GM12891 (cell line): ENCODE data around the gene FAM174C.

ENCODE experiments used
- DNase-seq: peaks from one replicate; pipeline ENCODE4 v3.0.0; 2011; ENCODE audit warnings: low spot score; ENCODE audit not compliant: insufficient read length
- FAIRE-seq: peaks from 2 replicates; lab custom pipeline; 2011; peaks lifted over from hg19 to GRCh38; lab: Jason Lieb, UNC
- PAX5 ChIP-seq: IDR thresholded peaks from 2 replicates; pipeline ENCODE4 v1.6.1; 2011; ENCODE audit warnings: low read length, moderate library complexity, mild to moderate bottlenecking; ENCODE audit not compliant: insufficient read depth, severe bottlenecking
- POLR2A ChIP-seq: IDR thresholded peaks from 2 replicates; pipeline ENCODE4 v1.6.1; 2011; ENCODE audit warnings: low read depth, low read length, control low read depth
- POLR2AphosphoS5 ChIP-seq: IDR thresholded peaks from 2 replicates; pipeline ENCODE4 v1.6.1; 2011; ENCODE audit warnings: low read depth, low read length, control low read depth
- POU2F2 ChIP-seq: IDR thresholded peaks from 2 replicates; pipeline ENCODE4 v1.6.1; 2011; ENCODE audit warnings: low read depth, mild to moderate bottlenecking, control low read depth, low read length, moderate library complexity
- SPI1 ChIP-seq: IDR thresholded peaks from 2 replicates; pipeline ENCODE4 v1.6.1; 2011; ENCODE audit warnings: low read depth, low read length, control low read depth
- TAF1 ChIP-seq: IDR thresholded peaks from 2 replicates; pipeline ENCODE4 v1.6.1; 2011; ENCODE audit warnings: low read depth, low read length, control low read depth

Gene FAM174C

GRCh38 chr19:1274081-1274851 is 1.1 kb upstream of the FAM174C start:
- no peak for TF ChIP-seq TAF1
- TF ChIP-seq POU2F2, result 0 out of 2 replicates have a peak, but pooled peaks have one; percentile 22
- TF ChIP-seq POLR2AphosphoS5, result no peak
- TF ChIP-seq POLR2A, result peak; percentile 47; the same call in 1 of the 2 replicates
- no peak for TF ChIP-seq PAX5
- no peak for TF ChIP-seq SPI1
- FAIRE-seq (no peak), DNase-seq (no peak)

- FAIRE-seq, result no peak
- DNase-seq, result no peak
- no peak for TF ChIP-seq SPI1
- no peak for TF ChIP-seq PAX5
- peak; percentile 25 for TF ChIP-seq POLR2A
These were observed 474 bp upstream of the FAM174C start for GRCh38 chr19:1274852-1275259.

GRCh38 chr19:1275976-1276627 is 772 bp downstream of the FAM174C start:
- TF ChIP-seq TAF1 (no peak), POLR2AphosphoS5 (0 out of 2 replicates have a peak, but pooled peaks have one; percentile 8)
- FAIRE-seq, result peak; percentile 20
- no peak for DNase-seq

DNA sequence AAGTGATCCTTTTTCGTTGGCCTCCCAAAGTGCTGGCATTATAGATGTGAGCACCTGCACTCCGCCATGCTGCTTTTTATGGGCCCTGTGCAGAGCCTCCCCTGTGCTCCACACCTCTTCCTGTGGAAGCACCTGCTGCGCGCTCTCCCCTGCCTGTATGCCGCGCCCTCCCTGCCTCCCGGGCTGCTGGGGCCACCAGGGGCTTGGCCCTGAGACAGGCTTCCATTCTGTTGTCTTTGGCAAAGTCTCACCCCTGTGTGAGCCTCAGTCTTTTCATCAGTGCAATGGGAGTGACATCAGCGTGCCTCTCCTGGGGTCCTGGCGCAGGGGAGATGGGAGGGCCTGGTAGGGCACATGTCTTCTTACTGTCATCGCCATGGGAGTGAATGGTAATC is 1.3 kb downstream of the FAM174C start:
- no peak for DNase-seq
- FAIRE-seq, result peak; percentile 70
- no peak for TF ChIP-seq TAF1
- TF ChIP-seq PAX5, result no peak
- TF ChIP-seq POU2F2, result no peak
- TF ChIP-seq POLR2AphosphoS5, result no peak
- TF ChIP-seq POLR2A, result no peak

GRCh38 chr19:1277061-1277460 is 1.7 kb downstream of the FAM174C start:
- no peak for DNase-seq
- TF ChIP-seq SPI1 (no peak), POLR2A (no peak), PAX5 (no peak), POLR2AphosphoS5 (no peak), POU2F2 (no peak), TAF1 (no peak)
- peak; percentile 31 for FAIRE-seq

GRCh38 chr19:1278074-1278473 is 2.7 kb downstream of the FAM174C start:
- no peak for FAIRE-seq
- DNase-seq, result no peak
- TF ChIP-seq POLR2AphosphoS5 (no peak), TAF1 (no peak), POU2F2 (no peak), POLR2A (no peak), SPI1 (no peak), PAX5 (no peak)

DNA sequence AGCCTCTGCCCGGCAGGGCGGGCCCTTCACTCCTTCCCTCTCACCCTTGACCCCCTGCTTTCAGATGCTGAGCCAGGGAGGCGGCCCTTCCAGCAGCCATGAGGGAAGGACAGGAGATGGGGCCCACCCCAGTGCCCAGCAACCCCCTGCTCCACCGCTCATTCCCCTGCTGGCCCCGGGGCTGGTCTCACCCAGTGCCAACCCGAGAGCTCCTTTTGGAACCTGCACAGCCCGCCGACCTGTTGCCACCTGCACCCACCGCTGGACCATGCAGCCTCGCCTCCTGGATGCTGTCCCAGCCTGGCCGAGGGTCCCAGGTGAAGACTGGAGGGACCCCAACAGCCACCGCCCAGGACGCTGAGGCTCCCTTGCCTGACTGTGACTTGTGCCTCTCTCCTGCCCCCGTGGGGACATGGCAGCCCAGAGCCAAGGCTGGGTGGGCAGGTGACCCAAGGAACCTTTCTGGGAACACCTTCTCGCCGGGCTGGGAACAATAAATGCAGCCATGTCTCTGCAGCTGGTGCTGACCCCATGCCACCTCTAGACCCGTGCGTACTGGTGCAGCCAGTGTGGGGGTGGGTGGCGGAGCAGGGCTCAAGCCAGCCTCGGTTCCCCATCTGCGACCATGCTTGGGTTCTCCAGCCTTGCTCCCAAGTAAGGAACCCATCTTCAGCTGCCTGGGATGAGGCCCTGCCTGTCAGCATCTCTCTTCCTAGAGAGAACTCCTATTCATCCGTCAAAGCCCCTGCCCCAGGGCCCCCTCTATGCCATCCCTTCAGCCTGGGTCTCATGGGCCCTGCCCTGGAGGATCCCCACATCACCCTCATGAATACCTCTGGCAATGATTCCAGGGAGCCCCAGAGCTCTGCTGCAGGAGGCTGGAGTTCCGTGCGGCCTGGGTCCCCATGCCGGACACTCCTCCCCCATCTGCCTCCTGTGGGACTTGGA is 3.7 kb downstream of the FAM174C start:
- DNase-seq (no peak), FAIRE-seq (peak; percentile 43)
- TF ChIP-seq TAF1, result no peak
- no peak for TF ChIP-seq SPI1
- TF ChIP-seq PAX5, result no peak
- no peak for TF ChIP-seq POLR2AphosphoS5
- no peak for TF ChIP-seq POU2F2
- TF ChIP-seq POLR2A, result no peak

DNA sequence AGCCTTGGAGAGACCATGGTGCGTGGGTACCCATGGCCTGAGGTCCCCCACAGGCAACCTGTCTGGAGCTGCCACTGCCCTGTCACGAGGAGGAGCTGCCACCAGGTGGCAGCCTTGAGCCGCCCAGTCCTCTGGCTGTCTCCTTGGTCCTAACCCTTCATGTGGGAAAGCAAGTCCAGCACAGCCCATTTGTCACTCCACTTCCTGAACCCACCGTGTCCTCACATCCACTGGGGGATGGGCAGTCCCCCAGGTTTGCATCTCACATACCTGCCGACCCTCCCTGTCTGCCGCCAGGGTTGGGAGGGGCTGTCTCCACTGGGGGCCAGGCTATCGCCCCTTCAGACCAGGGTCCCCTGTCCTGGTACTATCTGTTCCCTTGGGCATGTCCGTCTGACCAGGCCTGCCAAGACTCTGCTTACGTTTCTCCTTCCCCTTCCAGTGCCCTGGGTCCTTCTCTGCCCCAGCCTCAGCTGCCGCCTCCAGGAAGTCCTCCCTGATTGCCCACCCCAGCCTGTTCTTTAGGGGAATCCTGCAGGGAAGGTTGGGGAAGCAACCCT is 4.5 kb downstream of the FAM174C start:
- TF ChIP-seq POLR2A (peak; percentile 14; the same call in 1 of the 2 replicates), PAX5 (no peak), SPI1 (no peak), POU2F2 (no peak), TAF1 (no peak)
- peak; percentile 95 for FAIRE-seq
- peak; percentile 88 for DNase-seq
